ENCODE measurements around the gene ARTN.

Gene ARTN

DNA sequence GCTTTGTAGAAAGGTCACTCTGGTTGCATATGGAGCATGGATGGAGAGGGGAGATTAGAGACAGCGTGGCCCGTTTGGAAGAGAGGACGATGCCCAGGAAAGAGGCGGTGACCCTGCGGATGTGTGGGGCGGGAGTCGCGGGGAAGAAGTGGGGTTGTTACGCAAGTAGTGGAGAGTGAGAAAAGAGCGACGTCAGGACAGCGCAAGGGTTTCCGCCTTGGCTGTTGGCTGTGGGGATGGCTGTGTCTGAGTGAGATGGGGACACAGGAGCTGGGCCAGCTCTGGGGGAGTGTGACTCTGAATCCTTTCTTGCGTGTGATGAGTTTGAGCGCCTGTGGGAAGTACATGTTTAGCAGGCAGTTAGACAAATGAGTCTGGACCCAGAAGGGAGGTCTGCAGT lies 49.2 kb downstream of the ARTN start:
- Histone ChIP-seq H2AFZ (ENCODE audit: low read length) (no peak overlapping the region), H3F3A (ENCODE audit: low read depth) (no peaks in the 10 kb centered on the region), H3K9me3 (ENCODE audit: insufficient read depth, low read depth, low read length) (no peaks in the 10 kb centered on the region), H3K4me1 (ENCODE audit: insufficient read depth, low read length, poor library complexity, severe bottlenecking) (peaks cover 24% of the 10 kb centered on the region), H3K4me3 (ENCODE audit: low read length, poor library complexity, severe bottlenecking) (no peak overlapping the region), H3K27me3 (ENCODE audit: insufficient read depth, low read length, poor library complexity, severe bottlenecking) (no peaks in the 10 kb centered on the region), H3K9ac (ENCODE audit: low read depth, low read length, poor library complexity, severe bottlenecking) (no peak overlapping the region), H4K20me1 (ENCODE audit: insufficient read depth, low read length, poor library complexity, severe bottlenecking) (peaks cover 10% of the 10 kb centered on the region), H3K79me2 (ENCODE audit: insufficient read depth, low read length) (peaks cover 16% of the 10 kb centered on the region; the same call in 1 of the 2 replicates), H3K9me2 (replicated peaks; ENCODE audit: low read depth, low read length) (no peaks in the 10 kb centered on the region), H3K4me2 (ENCODE audit: low read depth, low read length, poor library complexity, severe bottlenecking) (no peak overlapping the region), H3K36me3 (ENCODE audit: insufficient read depth, low read length) (no peaks in the 10 kb centered on the region; the same call in 1 of the 2 replicates)
- TF ChIP-seq EZH2phosphoT487 (IDR thresholded peaks at IDR 0.05; ENCODE audit: borderline replicate concordance), result no peak
- TF ChIP-seq, protein P1, sequence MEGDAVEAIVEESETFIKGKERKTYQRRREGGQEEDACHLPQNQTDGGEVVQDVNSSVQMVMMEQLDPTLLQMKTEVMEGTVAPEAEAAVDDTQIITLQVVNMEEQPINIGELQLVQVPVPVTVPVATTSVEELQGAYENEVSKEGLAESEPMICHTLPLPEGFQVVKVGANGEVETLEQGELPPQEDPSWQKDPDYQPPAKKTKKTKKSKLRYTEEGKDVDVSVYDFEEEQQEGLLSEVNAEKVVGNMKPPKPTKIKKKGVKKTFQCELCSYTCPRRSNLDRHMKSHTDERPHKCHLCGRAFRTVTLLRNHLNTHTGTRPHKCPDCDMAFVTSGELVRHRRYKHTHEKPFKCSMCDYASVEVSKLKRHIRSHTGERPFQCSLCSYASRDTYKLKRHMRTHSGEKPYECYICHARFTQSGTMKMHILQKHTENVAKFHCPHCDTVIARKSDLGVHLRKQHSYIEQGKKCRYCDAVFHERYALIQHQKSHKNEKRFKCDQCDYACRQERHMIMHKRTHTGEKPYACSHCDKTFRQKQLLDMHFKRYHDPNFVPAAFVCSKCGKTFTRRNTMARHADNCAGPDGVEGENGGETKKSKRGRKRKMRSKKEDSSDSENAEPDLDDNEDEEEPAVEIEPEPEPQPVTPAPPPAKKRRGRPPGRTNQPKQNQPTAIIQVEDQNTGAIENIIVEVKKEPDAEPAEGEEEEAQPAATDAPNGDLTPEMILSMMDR (conservative IDR thresholded peaks at IDR 0.05; ENCODE audit: low read length), result no peak

DNA sequence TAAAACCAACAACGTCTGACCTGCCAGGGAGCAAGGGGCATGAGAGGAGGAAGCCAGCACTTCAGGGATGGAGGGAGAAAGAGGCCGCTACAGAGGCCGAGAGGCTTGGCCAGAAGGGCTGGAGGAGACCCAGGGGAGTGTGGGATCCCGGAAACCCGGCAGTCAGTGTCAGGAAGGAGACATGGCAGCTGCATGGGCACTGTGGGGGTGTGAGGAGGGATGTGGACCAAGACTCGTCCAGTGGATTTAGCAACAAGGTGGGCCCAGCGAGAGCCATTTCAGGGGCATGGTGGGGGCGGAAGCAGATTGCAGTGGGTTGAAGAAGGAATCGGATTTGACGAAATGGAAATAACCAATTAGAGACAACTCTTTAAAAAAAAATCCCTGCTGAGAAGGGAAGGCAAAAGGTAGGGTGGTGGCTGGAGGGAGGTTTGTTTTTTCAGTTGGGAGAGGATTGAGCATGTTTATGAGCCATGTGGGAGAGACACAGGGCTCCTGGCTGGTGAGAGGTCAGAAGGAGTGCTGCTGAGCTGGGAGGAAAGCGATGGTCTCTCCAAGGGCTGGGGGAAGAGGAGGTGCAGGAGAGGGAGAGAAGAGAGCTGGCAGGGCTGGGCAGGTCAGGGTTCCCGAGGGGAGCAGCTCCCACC lies 49.8 kb downstream of the ARTN start:
- H3F3A ChIP-seq (ENCODE audit: low read depth), result no peaks in the 10 kb centered on the region
- H3K4me2 ChIP-seq (ENCODE audit: low read depth, low read length, poor library complexity, severe bottlenecking), result no peak overlapping the region
- no peak for TF ChIP-seq EZH2phosphoT487 (IDR thresholded peaks at IDR 0.05; ENCODE audit: borderline replicate concordance)
- TF ChIP-seq, protein P1 (conservative IDR thresholded peaks at IDR 0.05; ENCODE audit: low read length), result no peak
- no peaks in the 10 kb centered on the region for H3K9me2 ChIP-seq (replicated peaks; ENCODE audit: low read depth, low read length)
- no peak overlapping the region for H3K9ac ChIP-seq (ENCODE audit: low read depth, low read length, poor library complexity, severe bottlenecking)
- no peaks in the 10 kb centered on the region for H3K9me3 ChIP-seq (ENCODE audit: insufficient read depth, low read depth, low read length)
- peaks cover 4% of the 10 kb centered on the region for H4K20me1 ChIP-seq (ENCODE audit: insufficient read depth, low read length, poor library complexity, severe bottlenecking)
- no peaks in the 10 kb centered on the region; the same call in 1 of the 2 replicates for H3K36me3 ChIP-seq (ENCODE audit: insufficient read depth, low read length)
- H2AFZ ChIP-seq (ENCODE audit: low read length), result no peak overlapping the region
- peaks cover 19% of the 10 kb centered on the region for H3K4me1 ChIP-seq (ENCODE audit: insufficient read depth, low read length, poor library complexity, severe bottlenecking)
- no peaks in the 10 kb centered on the region for H3K27me3 ChIP-seq (ENCODE audit: insufficient read depth, low read length, poor library complexity, severe bottlenecking)
- peaks cover 11% of the 10 kb centered on the region; the same call in 1 of the 2 replicates for H3K79me2 ChIP-seq (ENCODE audit: insufficient read depth, low read length)
- H3K4me3 ChIP-seq (ENCODE audit: low read length, poor library complexity, severe bottlenecking), result no peak overlapping the region

DNA sequence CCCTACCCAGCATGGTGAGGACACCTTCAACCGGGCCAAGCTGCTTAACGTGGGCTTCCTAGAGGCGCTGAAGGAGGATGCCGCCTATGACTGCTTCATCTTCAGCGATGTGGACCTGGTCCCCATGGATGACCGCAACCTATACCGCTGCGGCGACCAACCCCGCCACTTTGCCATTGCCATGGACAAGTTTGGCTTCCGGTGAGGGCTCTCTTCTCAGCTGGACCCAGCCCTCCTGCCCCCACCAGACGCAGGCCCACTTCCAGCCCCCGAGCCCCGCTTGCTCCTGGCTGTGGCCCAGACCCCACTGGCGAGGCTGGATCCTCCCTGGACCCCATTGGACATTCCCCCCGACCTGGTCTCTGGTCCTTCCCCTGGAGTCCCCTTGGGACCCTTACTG lies 51.3 kb downstream of the ARTN start:
- TF ChIP-seq EZH2phosphoT487 (IDR thresholded peaks at IDR 0.05; ENCODE audit: borderline replicate concordance), result no peak
- TF ChIP-seq, protein P1 (conservative IDR thresholded peaks at IDR 0.05; ENCODE audit: low read length), result no peak
- Histone ChIP-seq H3K9me2 (replicated peaks; ENCODE audit: low read depth, low read length) (no peaks in the 10 kb centered on the region), H3K9ac (ENCODE audit: low read depth, low read length, poor library complexity, severe bottlenecking) (no peak overlapping the region), H2AFZ (ENCODE audit: low read length) (no peak overlapping the region), H3K4me2 (ENCODE audit: low read depth, low read length, poor library complexity, severe bottlenecking) (no peak overlapping the region), H3K4me3 (ENCODE audit: low read length, poor library complexity, severe bottlenecking) (no peak overlapping the region), H3K4me1 (ENCODE audit: insufficient read depth, low read length, poor library complexity, severe bottlenecking) (peaks cover 9% of the 10 kb centered on the region), H3K9me3 (ENCODE audit: insufficient read depth, low read depth, low read length) (no peaks in the 10 kb centered on the region), H4K20me1 (ENCODE audit: insufficient read depth, low read length, poor library complexity, severe bottlenecking) (no peaks in the 10 kb centered on the region), H3K36me3 (ENCODE audit: insufficient read depth, low read length) (no peaks in the 10 kb centered on the region; the same call in 1 of the 2 replicates), H3F3A (ENCODE audit: low read depth) (no peaks in the 10 kb centered on the region), H3K79me2 (ENCODE audit: insufficient read depth, low read length) (peaks cover 5% of the 10 kb centered on the region; the same call in 1 of the 2 replicates), H3K27me3 (ENCODE audit: insufficient read depth, low read length, poor library complexity, severe bottlenecking) (no peaks in the 10 kb centered on the region)

Measured in Loucy (cell line).